OCI-LY3 (cell line): ENCODE measurements around the gene ZFYVE9.

ENCODE experiments used
- CTCF ChIP-seq: fragments of 200-600, 300-600 bp; sonication (generic); IDR thresholded peaks from 2 replicates; pipeline ENCODE4 v1.5.1; 2014; ENCODE audit warnings: antibody characterized with exemption, low read length, low read depth
- EZH2phosphoT487 ChIP-seq: fragments of 200-600 bp; shearing (Covaris generic); IDR thresholded peaks from 2 replicates; pipeline ENCODE4 v1.6.1; 2018; ENCODE audit warnings: antibody characterized with exemption, mixed run types, low read depth

- no peak for TF ChIP-seq CTCF
- no peak for TF ChIP-seq EZH2phosphoT487
Measured at GRCh38 chr1:52365071-52365745, 223.3 kb downstream of the ZFYVE9 start.
